GM23248 (cell line): ENCODE results near the gene RARB.

ENCODE experiments used
- EZH2 ChIP-seq: fragments of 200-600 bp; sonication (generic); IDR thresholded peaks from 2 replicates; pipeline ENCODE4 v1.6.1; 2018; ENCODE audit warnings: antibody characterized with exemption, mild to moderate bottlenecking; ENCODE audit not compliant: insufficient read depth, poor library complexity, severe bottlenecking
- EZH2phosphoT487 ChIP-seq: fragments of 200-600 bp; sonication (generic); IDR thresholded peaks from 2 replicates; pipeline ENCODE4 v1.6.1; 2018; ENCODE audit warnings: antibody characterized with exemption, moderate library complexity, mild to moderate bottlenecking, low read depth; ENCODE audit not compliant: insufficient read depth

DNA sequence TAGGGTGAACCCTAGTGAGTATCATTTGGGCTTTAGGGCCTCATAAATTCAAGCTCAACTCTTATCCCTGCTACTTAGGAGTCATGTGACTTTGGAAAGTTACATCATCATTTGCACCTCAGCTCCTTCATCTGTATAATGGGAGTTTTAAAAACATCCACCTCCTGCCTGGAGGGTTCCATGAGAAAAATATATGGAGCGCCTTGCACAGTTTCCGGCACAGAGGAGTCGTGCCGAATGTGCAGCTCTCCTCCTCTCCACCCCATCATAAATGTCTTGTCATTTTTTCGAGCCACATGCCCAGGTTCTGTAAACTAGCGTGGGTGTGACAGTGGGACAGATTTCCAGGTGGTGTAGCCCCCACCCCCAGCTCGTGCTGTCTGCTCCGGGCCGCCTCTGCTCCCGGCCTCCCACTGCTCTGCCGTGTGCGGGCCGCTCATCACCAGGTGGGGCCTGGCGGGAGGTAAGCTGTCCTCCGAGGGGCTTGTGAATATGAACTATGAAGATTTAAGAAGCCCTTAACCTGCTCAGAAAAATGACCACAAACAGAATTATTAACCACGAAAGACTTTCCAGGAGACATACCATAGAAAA lies 146.2 kb downstream of the RARB start:
- no peak for TF ChIP-seq EZH2phosphoT487
- TF ChIP-seq EZH2 = no peak
